ENCODE data around the gene RXRA. TPM values are rescaled to one million over a fixed set of nuclear protein-coding genes. Genes with fewer than 3 reads are reported as not detected.

RXRA gene
- polyA plus RNA-seq, 3 donors = 15.8 to 91.0 (median 23.2) TPM

- Histone ChIP-seq H3K27me3 (ENCODE audit: control insufficient read depth in 2 of 2, insufficient read depth in 2 of 2, low read length in 2 of 2) (peaks cover 0 to 12% of the 10 kb centered on the region in 2 donors), H3K4me1 (ENCODE audit: control insufficient read depth in 1 of 2, insufficient read depth in 2 of 2, low read length in 2 of 2) (peaks cover 29 to 34% of the 10 kb centered on the region in 2 donors), H4K20me1 (ENCODE audit: insufficient read depth, low read length) (no peaks in the 10 kb centered on the region), H3K36me3 (replicated peaks in 1 of 2; ENCODE audit: control insufficient read depth in 1 of 2, insufficient read depth in 2 of 2, low read length in 2 of 2) (no peaks in the 10 kb centered on the region), H3K27ac (ENCODE audit: low read depth in 1 of 2, low read length in 2 of 2) (no peak overlapping the region), H3K79me2 (ENCODE audit: insufficient read depth, low read length) (no peaks in the 10 kb centered on the region), H3K4me2 (replicated peaks; ENCODE audit: extremely low read depth, low read length, poor library complexity, severe bottlenecking) (no peak overlapping the region), H3K4me3 (replicated peaks in 1 of 3; ENCODE audit: low read depth in 2 of 3, low read length in 3 of 3) (no peak overlapping the region), H2AFZ (ENCODE audit: insufficient read depth, low read depth, low read length, poor library complexity, severe bottlenecking) (no peak overlapping the region), H3K9me3 (replicated peaks in 1 of 2; ENCODE audit: control insufficient read depth in 1 of 2, insufficient read depth in 1 of 2, low read length in 2 of 2) (peaks cover 12 to 13% of the 10 kb centered on the region in 2 donors), H3K9ac (ENCODE audit: insufficient read depth, low read length, poor library complexity, severe bottlenecking) (no peak overlapping the region)
- peaks cover 6 to 16% (median 12%) of the 10 kb centered on the region in 7 donors for H3K9me3 Mint-ChIP-seq
- TF ChIP-seq CTCF (IDR thresholded peaks at IDR 0.05) = no peak
- peaks cover 8 to 20% (median 17%) of the 10 kb centered on the region in 3 donors for H3K27me3 Mint-ChIP-seq (ENCODE audit: low read depth in 3 of 3)
- no peak for DNase-seq
- intact Hi-C loops (cut with micrococcal nuclease) = no loop called here
- no peak overlapping the region for H3K27ac Mint-ChIP-seq
- 92% methylated on average over 6 of the region's 8 CpGs for WGBS (ENCODE audit: insufficient coverage)
- H3K4me1 Mint-ChIP-seq = peaks cover 40% of the 10 kb centered on the region
- H3K36me3 Mint-ChIP-seq = peaks cover 0 to 13% of the 10 kb centered on the region in 2 donors
- no peak overlapping the region for H3K4me3 Mint-ChIP-seq
These were observed 135.2 kb downstream of the RXRA start for GRCh38 chr9:134461426-134461982.

GRCh38 chr9:134462318-134462717, 136.1 kb downstream of the RXRA start:
- H3K4me3 ChIP-seq (replicated peaks in 1 of 3; ENCODE audit: low read depth in 2 of 3, low read length in 3 of 3) = no peak overlapping the region
- DNase-seq = no peak
- H3K4me2 ChIP-seq (replicated peaks; ENCODE audit: extremely low read depth, low read length, poor library complexity, severe bottlenecking) = no peak overlapping the region
- Mint-ChIP-seq H3K4me3 (peak overlapping the region in 1 of 2 donors; percentile 48), H3K9me3 (peaks cover 6 to 16% (median 12%) of the 10 kb centered on the region in 7 donors), H3K27me3 (ENCODE audit: low read depth in 3 of 3) (peaks cover 8 to 20% (median 17%) of the 10 kb centered on the region in 3 donors), H3K4me1 (peaks cover 32% of the 10 kb centered on the region), H3K27ac (no peak overlapping the region), H3K36me3 (peaks cover 0 to 13% of the 10 kb centered on the region in 2 donors)
- no peaks in the 10 kb centered on the region for H3K79me2 ChIP-seq (ENCODE audit: insufficient read depth, low read length)
- peaks cover 12 to 13% of the 10 kb centered on the region in 2 donors for H3K9me3 ChIP-seq (replicated peaks in 1 of 2; ENCODE audit: control insufficient read depth in 1 of 2, insufficient read depth in 1 of 2, low read length in 2 of 2)
- H3K36me3 ChIP-seq (replicated peaks in 1 of 2; ENCODE audit: control insufficient read depth in 1 of 2, insufficient read depth in 2 of 2, low read length in 2 of 2) = no peaks in the 10 kb centered on the region
- peaks cover 21 to 26% of the 10 kb centered on the region in 2 donors for H3K4me1 ChIP-seq (ENCODE audit: control insufficient read depth in 1 of 2, insufficient read depth in 2 of 2, low read length in 2 of 2)
- no peak for TF ChIP-seq CTCF (IDR thresholded peaks at IDR 0.05)
- intact Hi-C loops (cut with micrococcal nuclease) = no loop called here
- no peak overlapping the region for H3K9ac ChIP-seq (ENCODE audit: insufficient read depth, low read length, poor library complexity, severe bottlenecking)
- H4K20me1 ChIP-seq (ENCODE audit: insufficient read depth, low read length) = no peaks in the 10 kb centered on the region
- no peak overlapping the region for H3K27ac ChIP-seq (ENCODE audit: low read depth in 1 of 2, low read length in 2 of 2)
- 32% methylated on average over 10 of the region's 13 CpGs for WGBS (ENCODE audit: insufficient coverage)
- peaks cover 0 to 12% of the 10 kb centered on the region in 2 donors for H3K27me3 ChIP-seq (ENCODE audit: control insufficient read depth in 2 of 2, insufficient read depth in 2 of 2, low read length in 2 of 2)
- no peak overlapping the region for H2AFZ ChIP-seq (ENCODE audit: insufficient read depth, low read depth, low read length, poor library complexity, severe bottlenecking)
